ENCODE results near the gene MUCL3.

GRCh38 chr6:30908700-30909099 lies 32.1 kb upstream of the MUCL3 start:
- TF ChIP-seq POLR2AphosphoS5 (IDR thresholded peaks at IDR 0.05; ENCODE audit: low read depth) = no peak
- TF ChIP-seq, protein P1, sequence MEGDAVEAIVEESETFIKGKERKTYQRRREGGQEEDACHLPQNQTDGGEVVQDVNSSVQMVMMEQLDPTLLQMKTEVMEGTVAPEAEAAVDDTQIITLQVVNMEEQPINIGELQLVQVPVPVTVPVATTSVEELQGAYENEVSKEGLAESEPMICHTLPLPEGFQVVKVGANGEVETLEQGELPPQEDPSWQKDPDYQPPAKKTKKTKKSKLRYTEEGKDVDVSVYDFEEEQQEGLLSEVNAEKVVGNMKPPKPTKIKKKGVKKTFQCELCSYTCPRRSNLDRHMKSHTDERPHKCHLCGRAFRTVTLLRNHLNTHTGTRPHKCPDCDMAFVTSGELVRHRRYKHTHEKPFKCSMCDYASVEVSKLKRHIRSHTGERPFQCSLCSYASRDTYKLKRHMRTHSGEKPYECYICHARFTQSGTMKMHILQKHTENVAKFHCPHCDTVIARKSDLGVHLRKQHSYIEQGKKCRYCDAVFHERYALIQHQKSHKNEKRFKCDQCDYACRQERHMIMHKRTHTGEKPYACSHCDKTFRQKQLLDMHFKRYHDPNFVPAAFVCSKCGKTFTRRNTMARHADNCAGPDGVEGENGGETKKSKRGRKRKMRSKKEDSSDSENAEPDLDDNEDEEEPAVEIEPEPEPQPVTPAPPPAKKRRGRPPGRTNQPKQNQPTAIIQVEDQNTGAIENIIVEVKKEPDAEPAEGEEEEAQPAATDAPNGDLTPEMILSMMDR (IDR thresholded peaks at IDR 0.05; ENCODE audit: insufficient read depth, low read length) = no peak
- TF ChIP-seq, protein P2, sequence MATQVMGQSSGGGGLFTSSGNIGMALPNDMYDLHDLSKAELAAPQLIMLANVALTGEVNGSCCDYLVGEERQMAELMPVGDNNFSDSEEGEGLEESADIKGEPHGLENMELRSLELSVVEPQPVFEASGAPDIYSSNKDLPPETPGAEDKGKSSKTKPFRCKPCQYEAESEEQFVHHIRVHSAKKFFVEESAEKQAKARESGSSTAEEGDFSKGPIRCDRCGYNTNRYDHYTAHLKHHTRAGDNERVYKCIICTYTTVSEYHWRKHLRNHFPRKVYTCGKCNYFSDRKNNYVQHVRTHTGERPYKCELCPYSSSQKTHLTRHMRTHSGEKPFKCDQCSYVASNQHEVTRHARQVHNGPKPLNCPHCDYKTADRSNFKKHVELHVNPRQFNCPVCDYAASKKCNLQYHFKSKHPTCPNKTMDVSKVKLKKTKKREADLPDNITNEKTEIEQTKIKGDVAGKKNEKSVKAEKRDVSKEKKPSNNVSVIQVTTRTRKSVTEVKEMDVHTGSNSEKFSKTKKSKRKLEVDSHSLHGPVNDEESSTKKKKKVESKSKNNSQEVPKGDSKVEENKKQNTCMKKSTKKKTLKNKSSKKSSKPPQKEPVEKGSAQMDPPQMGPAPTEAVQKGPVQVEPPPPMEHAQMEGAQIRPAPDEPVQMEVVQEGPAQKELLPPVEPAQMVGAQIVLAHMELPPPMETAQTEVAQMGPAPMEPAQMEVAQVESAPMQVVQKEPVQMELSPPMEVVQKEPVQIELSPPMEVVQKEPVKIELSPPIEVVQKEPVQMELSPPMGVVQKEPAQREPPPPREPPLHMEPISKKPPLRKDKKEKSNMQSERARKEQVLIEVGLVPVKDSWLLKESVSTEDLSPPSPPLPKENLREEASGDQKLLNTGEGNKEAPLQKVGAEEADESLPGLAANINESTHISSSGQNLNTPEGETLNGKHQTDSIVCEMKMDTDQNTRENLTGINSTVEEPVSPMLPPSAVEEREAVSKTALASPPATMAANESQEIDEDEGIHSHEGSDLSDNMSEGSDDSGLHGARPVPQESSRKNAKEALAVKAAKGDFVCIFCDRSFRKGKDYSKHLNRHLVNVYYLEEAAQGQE (IDR thresholded peaks at IDR 0.05; ENCODE audit: insufficient replicate concordance, low read depth) = no peak
- TF ChIP-seq SPI1 (IDR thresholded peaks at IDR 0.05; ENCODE audit: borderline replicate concordance, low read depth) = no peak

Data from HL-60 (cell line).